ENCODE results near the gene LAMC3.

DNA sequence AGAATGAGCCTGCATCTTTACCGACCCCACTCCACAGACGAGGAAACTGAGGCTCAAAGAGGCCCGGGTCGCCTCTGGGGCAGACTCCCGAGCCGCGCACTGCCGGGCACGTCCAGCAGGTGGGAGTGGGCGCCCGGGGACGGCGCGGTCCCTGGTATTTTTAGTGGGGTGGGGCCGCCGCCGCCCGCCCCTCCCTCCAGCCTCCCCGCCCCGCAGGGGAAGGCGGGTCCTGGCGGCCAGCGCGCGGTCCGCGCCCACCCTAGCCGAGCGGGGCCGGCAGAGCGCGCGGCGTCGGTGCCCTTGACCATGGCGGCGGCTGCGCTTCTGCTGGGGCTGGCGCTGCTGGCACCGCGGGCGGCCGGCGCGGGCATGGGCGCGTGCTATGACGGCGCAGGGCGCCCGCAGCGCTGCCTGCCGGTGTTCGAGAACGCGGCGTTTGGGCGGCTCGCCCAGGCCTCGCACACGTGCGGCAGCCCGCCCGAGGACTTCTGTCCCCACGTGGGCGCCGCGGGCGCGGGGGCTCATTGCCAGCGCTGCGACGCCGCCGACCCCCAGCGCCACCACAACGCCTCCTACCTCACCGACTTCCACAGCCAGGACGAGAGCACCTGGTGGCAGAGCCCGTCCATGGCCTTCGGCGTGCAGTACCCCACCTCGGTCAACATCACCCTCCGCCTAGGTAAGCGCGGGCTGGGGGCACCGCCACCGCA lies at the start of gene LAMC3:
- TF ChIP-seq, protein P1, sequence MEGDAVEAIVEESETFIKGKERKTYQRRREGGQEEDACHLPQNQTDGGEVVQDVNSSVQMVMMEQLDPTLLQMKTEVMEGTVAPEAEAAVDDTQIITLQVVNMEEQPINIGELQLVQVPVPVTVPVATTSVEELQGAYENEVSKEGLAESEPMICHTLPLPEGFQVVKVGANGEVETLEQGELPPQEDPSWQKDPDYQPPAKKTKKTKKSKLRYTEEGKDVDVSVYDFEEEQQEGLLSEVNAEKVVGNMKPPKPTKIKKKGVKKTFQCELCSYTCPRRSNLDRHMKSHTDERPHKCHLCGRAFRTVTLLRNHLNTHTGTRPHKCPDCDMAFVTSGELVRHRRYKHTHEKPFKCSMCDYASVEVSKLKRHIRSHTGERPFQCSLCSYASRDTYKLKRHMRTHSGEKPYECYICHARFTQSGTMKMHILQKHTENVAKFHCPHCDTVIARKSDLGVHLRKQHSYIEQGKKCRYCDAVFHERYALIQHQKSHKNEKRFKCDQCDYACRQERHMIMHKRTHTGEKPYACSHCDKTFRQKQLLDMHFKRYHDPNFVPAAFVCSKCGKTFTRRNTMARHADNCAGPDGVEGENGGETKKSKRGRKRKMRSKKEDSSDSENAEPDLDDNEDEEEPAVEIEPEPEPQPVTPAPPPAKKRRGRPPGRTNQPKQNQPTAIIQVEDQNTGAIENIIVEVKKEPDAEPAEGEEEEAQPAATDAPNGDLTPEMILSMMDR (IDR thresholded peaks at IDR 0.05; ENCODE audit: insufficient read depth, low read depth, low read length), result no peak
- TF ChIP-seq EZH2 (IDR thresholded peaks at IDR 0.05; ENCODE audit: insufficient read depth, low read length), result peak; percentile 41

Measured in astrocyte (in vitro differentiated cells and primary cell).